Adrenal gland (tissue), 12 donors: ENCODE results near the gene INO80E. TPM values are rescaled to one million over a fixed set of nuclear protein-coding genes. Genes with fewer than 3 reads are reported as not detected.
A peak's percentile ranks its signal among the peaks of the same experiment; 100 is the strongest.

ENCODE experiments used
- DNase-seq, 7 donors: peaks; one replicate each; pipeline ENCODE4 v3.0.0-alpha.2; 2019 to 2020
- H3K27ac ChIP-seq, 5 donors: fragments of 200-600 bp; sonication (generic) in 4 of 5; 1 replicate in 3 of 5; 2 replicates in 2 of 5; pipeline versions ENCODE4 v1.5.1 to v1.8.0; 2016 to 2020; ENCODE audit warnings: mild to moderate bottlenecking in 1 of 5
- H3K27me3 ChIP-seq: fragments of 200-600 bp; 2 replicates; pipeline ENCODE4 v1.8.0; 2021
- H3K36me3 ChIP-seq, 2 donors: fragments of 200-600 bp; replicated peaks in 1 of 2; 1 replicate in 1 of 2; 2 replicates in 1 of 2; pipeline versions ENCODE4 v1.5.1 to v1.8.0; 2018 to 2022
- H3K4me1 ChIP-seq, 2 donors: fragments of 200-600 bp; replicated peaks in 1 of 2; 1 replicate in 1 of 2; 2 replicates in 1 of 2; pipeline versions ENCODE4 v1.5.1 to v1.8.0; 2018 to 2021
- H3K4me3 ChIP-seq, 4 donors: fragments of 200-600 bp; sonication (generic) in 3 of 4; one replicate each; pipeline ENCODE4 v1.5.1; 2016 to 2018
- H3K9me3 ChIP-seq, 3 donors: fragments of 200-600 bp; sonication (generic) in 1 of 3; replicated peaks in 1 of 3; 1 replicate in 2 of 3; 2 replicates in 1 of 3; pipeline versions ENCODE4 v1.5.1 to v1.8.0; 2016 to 2021
- POLR2A ChIP-seq, 2 donors: fragments of 450-650 bp; IDR thresholded peaks; one replicate each; pipeline ENCODE4 v1.6.1; 2017; ENCODE audit warnings: antibody characterized with exemption in 2 of 2, mild to moderate bottlenecking in 2 of 2, moderate library complexity in 1 of 2
- WGBS, 4 donors: extraction: QIAGEN DNeasy Blood & Tissue Kit in 2 of 4; methylation state at CpG; one replicate each; pipeline versions ENCODE4 v1.1.5 to v1.1.7; 2013 to 2017; 5-methylcytosine and 5-hydroxymethylcytosine counted together
- intact Hi-C, 2 donors: fragments of 100-400 bp; cut with DNase I; formaldehyde crosslinking; loops; one replicate each; pipeline versions ENCODE4 v1.14.1 to v1.15.0; 2022 to 2023
- polyA plus RNA-seq, 3 donors: library from polyadenylated mRNA; stranded (reverse); fragments of 200-250 nt in 2 of 3; fragments of 350-450 nt in 1 of 3; fragmentation: Illumina TruSeq in 1 of 3; extraction: RNeasy Lipid Tissue Mini Kit (QIAGEN cat#74804) in 1 of 3; gene quantifications; one replicate each; pipeline ENCODE4 v1.2.3, GENCODE V29; 2013 to 2014
- total RNA-seq, 9 donors: library from RNA; depleted of rRNA in 4 of 9; stranded (reverse); fragments of >200 nt in 4 of 9; fragments of 120-200 nt in 1 of 9; fragmentation: NEBNext Ultra II Directional in 1 of 9; extraction: Animal tissue kit (Norgen Biotek cat#: 25700) in 1 of 9; gene quantifications; one replicate each; pipeline versions ENCODE4 v1.1.0 to v1.2.4, GENCODE V29; 2013 to 2023
- TF ChIP-seq, protein P1 (sequence below), 6 experiments: fragments of 450-650 bp in 4 of 6; fragments of 200-600 bp in 2 of 6; sonication (generic) in 1 of 6; IDR thresholded peaks; 1 replicate in 5 of 6; 2 replicates in 1 of 6; pipeline versions ENCODE4 v1.5.1 to v1.8.0; 2016 to 2021; ENCODE audit warnings: antibody characterized with exemption in 6 of 6, mild to moderate bottlenecking in 2 of 6, moderate library complexity in 1 of 6
- donor health status: healthy with polysubstance abuse.
- donor health status: Bipolar disorder and iron deficiency.
- donor health status: DM: yes; HTN: yes; CAD: no.
- donor health status: DM: no; HTN: no; CAD: no.
- donor health status: DM: no; HTN: no; CAD: no.
- donor health status: DM: yes; HTN: yes; CAD: no.

INO80E gene
- total and polyA plus RNA-seq, 12 donors, result 31.8 to 362 (median 73.4) TPM

DNA sequence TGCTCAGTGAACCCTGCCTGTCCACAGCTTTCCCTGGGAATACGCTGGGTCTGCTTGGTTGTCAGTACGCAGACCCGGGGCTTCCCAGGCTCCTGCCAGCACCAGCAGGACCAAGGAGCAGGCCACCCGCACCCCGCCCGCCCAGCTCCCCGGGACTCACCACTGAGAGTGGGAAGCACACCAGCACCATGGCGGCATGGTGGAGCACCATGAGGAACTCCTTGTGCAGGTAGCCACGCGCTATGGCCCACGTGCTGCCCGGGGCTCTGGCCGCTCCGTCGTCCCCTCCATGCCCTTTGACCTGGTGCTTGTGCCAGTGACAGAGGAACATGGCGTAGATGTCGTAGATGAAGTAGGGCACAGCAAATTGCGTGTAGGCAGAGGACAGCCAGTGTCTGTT is 30.4 kb downstream of the INO80E start:
- Histone ChIP-seq H3K27ac (no peak overlapping the region), H3K27me3 (no peaks in the 10 kb centered on the region), H3K36me3 (no peaks in the 10 kb centered on the region), H3K9me3 (no peaks in the 10 kb centered on the region), H3K4me1 (peaks cover 0 to 6% of the 10 kb centered on the region in 2 donors), H3K4me3 (no peak overlapping the region)
- intact Hi-C loops, result loop anchor here in 1 of 2 donors (10.0 kb wide), 1 partner anchor 322 kb away; no protein-coding TSS in a partner anchor
- DNase-seq, result no peak
- no peak for TF ChIP-seq POLR2A (IDR thresholded peaks at IDR 0.05)
- TF ChIP-seq, protein P1, sequence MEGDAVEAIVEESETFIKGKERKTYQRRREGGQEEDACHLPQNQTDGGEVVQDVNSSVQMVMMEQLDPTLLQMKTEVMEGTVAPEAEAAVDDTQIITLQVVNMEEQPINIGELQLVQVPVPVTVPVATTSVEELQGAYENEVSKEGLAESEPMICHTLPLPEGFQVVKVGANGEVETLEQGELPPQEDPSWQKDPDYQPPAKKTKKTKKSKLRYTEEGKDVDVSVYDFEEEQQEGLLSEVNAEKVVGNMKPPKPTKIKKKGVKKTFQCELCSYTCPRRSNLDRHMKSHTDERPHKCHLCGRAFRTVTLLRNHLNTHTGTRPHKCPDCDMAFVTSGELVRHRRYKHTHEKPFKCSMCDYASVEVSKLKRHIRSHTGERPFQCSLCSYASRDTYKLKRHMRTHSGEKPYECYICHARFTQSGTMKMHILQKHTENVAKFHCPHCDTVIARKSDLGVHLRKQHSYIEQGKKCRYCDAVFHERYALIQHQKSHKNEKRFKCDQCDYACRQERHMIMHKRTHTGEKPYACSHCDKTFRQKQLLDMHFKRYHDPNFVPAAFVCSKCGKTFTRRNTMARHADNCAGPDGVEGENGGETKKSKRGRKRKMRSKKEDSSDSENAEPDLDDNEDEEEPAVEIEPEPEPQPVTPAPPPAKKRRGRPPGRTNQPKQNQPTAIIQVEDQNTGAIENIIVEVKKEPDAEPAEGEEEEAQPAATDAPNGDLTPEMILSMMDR (IDR thresholded peaks at IDR 0.05), result no peak
- WGBS, 4 donors, result 88 to 92% (median 90%) methylated on average over 7 to 18 of the region's 18 CpGs

DNA sequence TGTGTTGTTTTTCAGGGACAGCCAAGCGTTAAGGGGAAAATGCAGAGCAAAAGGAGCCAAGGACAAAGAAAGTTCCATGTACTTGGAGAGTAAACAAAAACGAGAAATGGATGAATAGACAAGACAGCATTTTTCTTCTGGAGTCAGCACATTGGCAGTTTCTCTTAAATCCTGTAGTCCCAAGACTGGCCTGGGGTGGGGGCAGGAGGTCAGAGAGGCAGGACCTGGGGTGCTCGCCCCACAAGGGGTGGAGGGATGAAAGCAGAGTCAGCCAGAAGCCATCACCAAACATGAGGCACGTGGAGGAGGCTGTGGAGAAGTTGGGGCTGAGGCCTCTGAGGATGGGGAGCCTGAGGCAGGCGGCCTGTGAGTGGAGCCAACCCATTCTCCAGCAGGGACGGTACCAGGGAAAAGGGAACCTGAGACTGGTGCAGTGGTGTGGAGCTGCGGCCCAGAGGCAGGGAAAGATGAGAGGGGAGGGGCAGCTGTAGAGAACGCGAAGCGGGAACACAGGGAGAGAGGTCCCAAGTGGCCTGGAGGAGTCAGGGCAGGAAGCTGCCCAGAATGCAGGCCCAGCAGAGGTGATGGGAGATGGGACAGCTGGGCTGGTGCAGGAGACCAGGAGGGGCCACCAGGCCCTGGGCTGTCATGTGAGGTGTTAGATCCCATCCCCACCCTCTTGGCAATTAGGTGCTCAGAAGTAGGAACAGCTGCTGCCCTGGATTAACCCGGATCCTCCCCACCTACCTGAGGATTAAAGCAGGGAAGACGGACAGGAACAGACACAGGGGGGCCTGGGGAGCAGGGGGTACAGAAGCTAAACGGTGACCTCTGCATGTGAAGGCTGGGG is 31.8 kb downstream of the INO80E start:
- Histone ChIP-seq H3K27me3 (peaks cover 10% of the 10 kb centered on the region), H3K36me3 (no peaks in the 10 kb centered on the region), H3K4me1 (peaks cover 0 to 6% of the 10 kb centered on the region in 2 donors), H3K27ac (no peak overlapping the region), H3K4me3 (no peak overlapping the region), H3K9me3 (no peaks in the 10 kb centered on the region)
- WGBS, 4 donors, result 42 to 56% (median 50%) methylated on average over 12 to 13 of the region's 13 CpGs
- intact Hi-C loops, result loop anchor here in 1 of 2 donors (10.0 kb wide), 1 partner anchor 323 kb away; no protein-coding TSS in a partner anchor
- TF ChIP-seq, protein P1 (IDR thresholded peaks at IDR 0.05), result no peak
- no peak for TF ChIP-seq POLR2A (IDR thresholded peaks at IDR 0.05)
- DNase-seq, result no peak

DNA sequence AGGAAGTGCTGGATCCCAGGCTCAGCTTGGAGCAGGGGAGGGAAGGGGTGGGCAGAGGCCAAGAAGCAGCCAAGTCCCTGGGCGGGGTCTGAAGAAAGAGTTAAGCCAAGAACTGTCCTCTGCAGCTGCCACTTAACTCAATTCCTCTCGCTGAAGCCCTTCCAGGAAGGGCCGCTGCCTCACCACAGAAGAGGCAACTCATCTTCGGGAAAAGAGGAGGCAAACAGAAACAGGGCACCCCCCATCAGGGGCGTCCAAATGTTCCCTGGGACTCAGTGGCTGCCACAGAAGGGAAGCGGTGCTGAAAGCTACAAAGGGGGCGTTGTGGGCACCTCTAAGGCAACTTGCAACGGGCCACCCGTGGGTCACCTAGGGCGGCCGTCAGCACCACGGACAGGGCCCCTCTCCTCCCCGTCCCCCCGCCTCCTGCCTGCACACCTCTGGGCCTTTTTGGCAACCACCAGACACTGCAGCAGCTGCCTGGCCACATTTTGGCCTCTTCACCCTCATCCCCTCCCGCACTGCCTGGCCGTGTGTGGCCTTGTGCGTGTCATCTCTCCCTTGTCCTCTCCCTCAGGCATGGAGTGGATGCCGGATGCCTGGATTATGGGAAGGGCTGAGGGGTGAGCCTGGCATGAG is 32.5 kb downstream of the INO80E start:
- H3K4me1 ChIP-seq, result peaks cover 0 to 6% of the 10 kb centered on the region in 2 donors
- H3K36me3 ChIP-seq, result no peaks in the 10 kb centered on the region
- DNase-seq, result peak in 1 of 7 donors; percentile 34
- H3K27ac ChIP-seq, result no peak overlapping the region
- intact Hi-C loops, result loop anchor here in 1 of 2 donors (10.0 kb wide), 1 partner anchor 324 kb away; no protein-coding TSS in a partner anchor
- TF ChIP-seq, protein P1 (IDR thresholded peaks at IDR 0.05), result no peak
- TF ChIP-seq POLR2A (IDR thresholded peaks at IDR 0.05), result no peak
- no peaks in the 10 kb centered on the region for H3K9me3 ChIP-seq
- no peak overlapping the region for H3K4me3 ChIP-seq
- H3K27me3 ChIP-seq, result peaks cover 17% of the 10 kb centered on the region
- 29 to 37% (median 34%) methylated on average over 9 to 18 of the region's 18 CpGs for WGBS, 4 donors

DNA sequence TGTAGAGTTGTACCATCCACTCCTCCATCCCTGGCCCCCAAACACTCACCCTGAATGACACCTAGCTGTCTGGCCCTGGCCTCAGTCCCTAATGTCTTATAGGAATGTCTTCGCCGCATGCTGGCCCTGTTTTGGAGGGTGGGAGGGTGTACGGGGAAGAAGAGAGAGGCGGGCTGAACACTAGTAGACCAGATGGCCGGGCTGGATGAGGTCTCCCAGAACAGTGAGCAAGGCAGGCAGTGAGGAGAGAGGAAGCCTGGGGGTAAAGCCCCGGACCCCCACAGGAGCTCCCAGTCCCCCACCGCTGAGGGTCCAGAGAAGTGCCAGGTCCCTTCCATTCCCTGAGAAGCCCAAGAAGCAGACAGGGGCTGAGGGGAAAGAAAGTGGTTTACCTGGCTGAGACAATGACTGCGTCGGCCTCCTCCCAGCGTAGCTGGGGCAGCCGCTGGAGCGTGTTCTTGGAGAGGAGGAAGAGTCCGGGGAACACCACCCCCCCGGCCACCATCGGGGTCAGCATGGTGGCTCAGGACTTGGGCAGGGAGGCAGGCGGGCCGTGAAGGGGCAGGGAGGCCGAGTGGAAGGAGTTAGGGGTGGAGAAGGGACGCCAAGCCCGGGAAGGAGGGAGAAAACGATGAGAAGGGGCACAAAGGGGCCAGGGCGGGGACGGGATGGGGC is 34.1 kb downstream of the INO80E start:
- no peaks in the 10 kb centered on the region for H3K36me3 ChIP-seq
- intact Hi-C loops, result no loop called here
- H3K4me1 ChIP-seq, result peaks cover 0 to 6% of the 10 kb centered on the region in 2 donors
- H3K27me3 ChIP-seq, result peaks cover 19% of the 10 kb centered on the region
- no peak for TF ChIP-seq POLR2A (IDR thresholded peaks at IDR 0.05)
- TF ChIP-seq, protein P1 (IDR thresholded peaks at IDR 0.05), result no peak
- H3K9me3 ChIP-seq, result no peaks in the 10 kb centered on the region
- no peak for DNase-seq
- 38 to 56% (median 41%) methylated on average over 20 to 23 of the region's 23 CpGs for WGBS, 4 donors
- peak overlapping the region in 1 of 5 donors; percentile 30 for H3K27ac ChIP-seq
- no peak overlapping the region for H3K4me3 ChIP-seq
